ENCODE results near the gene XXYLT1.

Gene XXYLT1

GRCh38 chr3:195214381-195214780, 56.6 kb downstream of the XXYLT1 start:
- H3K9me3 Mint-ChIP-seq: no peaks in the 10 kb centered on the region
- no peaks in the 10 kb centered on the region for H3K27me3 Mint-ChIP-seq (ENCODE audit: low read depth)
- no peaks in the 10 kb centered on the region for H3K4me1 Mint-ChIP-seq (ENCODE audit: low read depth)
- H3K36me3 Mint-ChIP-seq (ENCODE audit: low read depth): no peaks in the 10 kb centered on the region
- H3K27ac Mint-ChIP-seq: no peak overlapping the region
- no peak overlapping the region for H3K4me3 Mint-ChIP-seq

GRCh38 chr3:195213639-195214315, 57.2 kb downstream of the XXYLT1 start:
- H3K9me3 Mint-ChIP-seq: no peaks in the 10 kb centered on the region
- no peak overlapping the region for H3K27ac Mint-ChIP-seq
- H3K36me3 Mint-ChIP-seq (ENCODE audit: low read depth): no peaks in the 10 kb centered on the region
- H3K4me1 Mint-ChIP-seq (ENCODE audit: low read depth): no peaks in the 10 kb centered on the region
- H3K27me3 Mint-ChIP-seq (ENCODE audit: low read depth): no peaks in the 10 kb centered on the region
- no peak overlapping the region for H3K4me3 Mint-ChIP-seq

- H3K27ac Mint-ChIP-seq: no peak overlapping the region
Measured at GRCh38 chr3:195212749-195213375, 58.1 kb downstream of the XXYLT1 start.

GRCh38 chr3:195212033-195212748, 58.8 kb downstream of the XXYLT1 start:
- no peak overlapping the region for H3K27ac Mint-ChIP-seq

More at GRCh38 chr3:195212749-195213375, 58.1 kb downstream of the XXYLT1 start:
- Mint-ChIP-seq H3K36me3 (ENCODE audit: low read depth) (no peaks in the 10 kb centered on the region), H3K4me3 (no peak overlapping the region), H3K9me3 (no peaks in the 10 kb centered on the region), H3K27me3 (ENCODE audit: low read depth) (no peaks in the 10 kb centered on the region), H3K4me1 (ENCODE audit: low read depth) (no peaks in the 10 kb centered on the region)

GRCh38 chr3:195210266-195210973, 60.5 kb downstream of the XXYLT1 start:
- H3K4me3 Mint-ChIP-seq: no peak overlapping the region
- H3K27ac Mint-ChIP-seq: no peak overlapping the region
- H3K27me3 Mint-ChIP-seq (ENCODE audit: low read depth): no peaks in the 10 kb centered on the region
- H3K4me1 Mint-ChIP-seq (ENCODE audit: low read depth): no peaks in the 10 kb centered on the region
- H3K36me3 Mint-ChIP-seq (ENCODE audit: low read depth): no peaks in the 10 kb centered on the region
- no peaks in the 10 kb centered on the region for H3K9me3 Mint-ChIP-seq

More at GRCh38 chr3:195212033-195212748, 58.8 kb downstream of the XXYLT1 start:
- Mint-ChIP-seq H3K9me3 (no peaks in the 10 kb centered on the region), H3K36me3 (ENCODE audit: low read depth) (no peaks in the 10 kb centered on the region), H3K27me3 (ENCODE audit: low read depth) (no peaks in the 10 kb centered on the region), H3K4me3 (no peak overlapping the region), H3K4me1 (ENCODE audit: low read depth) (no peaks in the 10 kb centered on the region)

- Mint-ChIP-seq H3K36me3 (ENCODE audit: low read depth) (no peaks in the 10 kb centered on the region), H3K27ac (no peak overlapping the region), H3K27me3 (ENCODE audit: low read depth) (no peaks in the 10 kb centered on the region), H3K4me3 (no peak overlapping the region), H3K4me1 (ENCODE audit: low read depth) (no peaks in the 10 kb centered on the region), H3K9me3 (no peaks in the 10 kb centered on the region)
Measured at GRCh38 chr3:195209847-195210265, 61.1 kb downstream of the XXYLT1 start.

GRCh38 chr3:195209083-195209846, 61.7 kb downstream of the XXYLT1 start:
- no peaks in the 10 kb centered on the region for H3K36me3 Mint-ChIP-seq (ENCODE audit: low read depth)
- no peak overlapping the region for H3K4me3 Mint-ChIP-seq
- no peaks in the 10 kb centered on the region for H3K9me3 Mint-ChIP-seq
- no peaks in the 10 kb centered on the region for H3K4me1 Mint-ChIP-seq (ENCODE audit: low read depth)
- no peak overlapping the region for H3K27ac Mint-ChIP-seq
- no peaks in the 10 kb centered on the region for H3K27me3 Mint-ChIP-seq (ENCODE audit: low read depth)

GRCh38 chr3:195208631-195209030, 62.3 kb downstream of the XXYLT1 start:
- H3K27ac Mint-ChIP-seq: no peak overlapping the region
- H3K4me1 Mint-ChIP-seq (ENCODE audit: low read depth): no peaks in the 10 kb centered on the region
- no peaks in the 10 kb centered on the region for H3K27me3 Mint-ChIP-seq (ENCODE audit: low read depth)
- H3K4me3 Mint-ChIP-seq: no peak overlapping the region
- H3K36me3 Mint-ChIP-seq (ENCODE audit: low read depth): no peaks in the 10 kb centered on the region
- no peaks in the 10 kb centered on the region for H3K9me3 Mint-ChIP-seq

- Mint-ChIP-seq H3K9me3 (no peaks in the 10 kb centered on the region), H3K4me1 (ENCODE audit: low read depth) (no peaks in the 10 kb centered on the region), H3K36me3 (ENCODE audit: low read depth) (no peaks in the 10 kb centered on the region), H3K27ac (no peak overlapping the region), H3K27me3 (ENCODE audit: low read depth) (no peaks in the 10 kb centered on the region), H3K4me3 (no peak overlapping the region)
Measured at GRCh38 chr3:195208183-195208582, 62.8 kb downstream of the XXYLT1 start.

GRCh38 chr3:195207731-195208130, 63.2 kb downstream of the XXYLT1 start:
- no peak overlapping the region for H3K27ac Mint-ChIP-seq
- H3K9me3 Mint-ChIP-seq: no peaks in the 10 kb centered on the region
- H3K4me1 Mint-ChIP-seq (ENCODE audit: low read depth): no peaks in the 10 kb centered on the region
- no peaks in the 10 kb centered on the region for H3K36me3 Mint-ChIP-seq (ENCODE audit: low read depth)
- H3K4me3 Mint-ChIP-seq: no peak overlapping the region
- H3K27me3 Mint-ChIP-seq (ENCODE audit: low read depth): no peaks in the 10 kb centered on the region

GRCh38 chr3:195207056-195207455, 63.9 kb downstream of the XXYLT1 start:
- Mint-ChIP-seq H3K9me3 (no peaks in the 10 kb centered on the region), H3K36me3 (ENCODE audit: low read depth) (no peaks in the 10 kb centered on the region), H3K27ac (no peak overlapping the region), H3K27me3 (ENCODE audit: low read depth) (no peaks in the 10 kb centered on the region), H3K4me3 (no peak overlapping the region), H3K4me1 (ENCODE audit: low read depth) (no peaks in the 10 kb centered on the region)

- Mint-ChIP-seq H3K4me1 (ENCODE audit: low read depth) (no peaks in the 10 kb centered on the region), H3K9me3 (no peaks in the 10 kb centered on the region), H3K27ac (no peak overlapping the region), H3K36me3 (ENCODE audit: low read depth) (no peaks in the 10 kb centered on the region), H3K4me3 (no peak overlapping the region), H3K27me3 (ENCODE audit: low read depth) (no peaks in the 10 kb centered on the region)
Measured at GRCh38 chr3:195204360-195205163, 66.4 kb downstream of the XXYLT1 start.

- Mint-ChIP-seq H3K27me3 (ENCODE audit: low read depth) (no peaks in the 10 kb centered on the region), H3K9me3 (no peaks in the 10 kb centered on the region), H3K4me1 (ENCODE audit: low read depth) (no peaks in the 10 kb centered on the region), H3K4me3 (no peak overlapping the region), H3K27ac (no peak overlapping the region), H3K36me3 (ENCODE audit: low read depth) (no peaks in the 10 kb centered on the region)
Measured at GRCh38 chr3:195203606-195204005, 67.4 kb downstream of the XXYLT1 start.

Data from T-helper 1 cell treated with Interleukin-12 subunit alpha and Interleukin-12 subunit beta and Interleukin-4 antibody, amounts not matched to agents 30 μg/mL and 1 μg/mL, for 36 hours (primary cell).